Inflammatory macrophage treated with lipopolysaccharide for 4 hours (primary cell): ENCODE measurements around the gene CASTOR2.
"Not testable (repeated sequence)": the region's sequence is repeated elsewhere in the genome, so short reads cannot be mapped to it uniquely, and the experiment has no call there.

Source experiments
- DNase-seq: peaks from one replicate; pipeline ENCODE4 v3.0.0-alpha.2; 2020

CASTOR2 gene

GRCh38 chr7:74964511-74965119 is at the start of gene CASTOR2:
Gene CASTOR2, plus strand, starts transcription at chr7:74964705. Its CDS starts 281 bp downstream, at chr7:74964986.
- not testable (repeated sequence) for DNase-seq

GRCh38 chr7:74922321-74922890 is 42.1 kb upstream of the CASTOR2 start:
- DNase-seq = not testable (repeated sequence)

DNA sequence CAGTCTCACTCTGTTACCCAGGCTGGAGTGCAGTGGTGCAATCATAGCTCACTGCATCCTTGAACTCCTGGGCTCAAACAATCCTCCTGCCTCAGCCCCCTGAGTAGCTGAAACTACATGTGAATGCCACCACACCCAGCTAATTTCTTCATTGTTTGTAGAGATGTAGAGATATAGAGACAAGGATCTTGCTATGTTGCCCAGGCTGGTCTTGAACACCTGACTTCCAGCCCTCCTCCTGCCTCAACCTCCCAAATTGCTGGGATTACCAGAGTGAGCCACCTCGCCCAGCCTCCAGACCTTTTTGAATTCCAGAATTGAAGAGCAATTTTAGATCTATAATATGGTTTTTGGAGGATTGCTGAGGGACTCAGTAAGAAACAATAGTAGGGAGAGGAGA is 40.9 kb upstream of the CASTOR2 start:
- DNase-seq = not testable (repeated sequence)

DNA sequence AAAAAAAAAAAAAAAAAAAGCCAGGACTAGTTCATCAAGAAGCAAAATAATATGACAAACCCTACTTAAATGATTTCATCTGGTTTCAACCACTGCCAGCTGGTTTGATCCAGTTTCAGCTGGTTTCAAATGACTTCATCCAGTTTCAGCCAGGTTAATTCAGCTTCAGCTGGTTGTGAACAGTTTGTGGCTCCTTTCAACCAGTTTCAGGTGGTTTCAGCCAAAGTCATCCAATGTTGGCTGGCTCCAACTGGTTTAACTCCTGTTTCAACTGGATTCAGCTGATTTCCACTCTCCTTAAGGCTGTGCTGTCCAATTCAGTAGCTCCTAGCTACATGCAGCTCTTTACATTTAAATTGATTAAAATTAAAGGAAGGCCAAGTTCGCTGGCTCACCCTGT is 37.5 kb upstream of the CASTOR2 start:
- DNase-seq = not testable (repeated sequence)

GRCh38 chr7:74931563-74932328 is 32.8 kb upstream of the CASTOR2 start:
- DNase-seq = not testable (repeated sequence)

DNA sequence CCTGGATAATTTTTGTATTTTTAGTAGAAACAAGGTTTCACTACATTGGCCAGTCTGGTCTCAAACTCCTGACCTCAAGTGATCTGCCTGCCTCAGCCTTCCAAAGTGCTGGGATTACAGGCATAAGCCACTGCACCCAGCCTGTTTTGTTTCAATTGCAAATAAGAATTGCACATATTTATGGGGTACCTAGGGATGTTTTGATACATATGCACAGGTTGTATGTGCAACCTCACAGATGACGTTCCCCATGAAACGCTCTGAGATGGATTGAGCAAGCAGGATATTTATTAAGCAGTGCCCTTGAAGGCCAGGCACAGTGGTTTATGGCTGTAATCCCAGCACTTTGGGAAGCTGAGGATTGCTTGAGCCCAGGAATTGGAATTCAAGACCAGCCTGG is 25.1 kb upstream of the CASTOR2 start:
- DNase-seq = not testable (repeated sequence)

DNA sequence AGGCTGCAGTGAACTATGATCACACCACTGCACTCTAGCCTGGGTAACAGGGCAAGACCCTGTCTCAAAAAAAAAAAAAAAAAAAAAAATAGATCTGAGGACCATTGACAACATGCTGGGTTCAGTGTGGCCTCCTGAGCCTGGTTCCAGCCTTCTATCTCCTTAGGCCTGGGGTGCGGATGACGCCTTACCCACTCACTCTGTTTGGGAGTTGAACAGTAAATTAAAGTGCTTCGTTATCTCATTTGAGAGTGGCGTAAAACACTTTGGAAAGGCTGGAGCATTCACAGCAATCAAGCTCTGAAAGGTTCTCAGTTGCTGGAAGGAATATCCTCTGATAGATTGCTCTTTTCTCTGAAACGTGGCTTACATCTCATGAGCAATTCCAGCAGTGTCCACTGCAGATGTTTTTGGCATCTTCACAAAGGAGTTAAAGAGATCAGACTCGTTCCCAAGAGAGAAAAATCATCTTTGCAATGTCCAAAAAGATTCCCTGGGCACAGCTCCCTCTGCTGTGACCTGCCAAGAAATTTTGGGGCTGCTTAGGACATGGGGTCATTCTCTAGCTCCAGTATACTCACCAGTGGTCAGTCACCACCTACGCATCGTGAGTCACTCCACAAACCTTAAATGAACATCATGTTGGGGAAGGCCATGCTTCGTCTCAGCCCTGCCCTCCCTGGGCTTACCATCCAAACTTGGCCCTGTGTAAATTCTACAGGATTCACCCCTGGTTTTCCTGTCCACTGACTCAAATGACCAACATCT is 23.0 kb upstream of the CASTOR2 start:
- DNase-seq = not testable (repeated sequence)

GRCh38 chr7:74943923-74944322 is 20.6 kb upstream of the CASTOR2 start:
- DNase-seq = not testable (repeated sequence)

DNA sequence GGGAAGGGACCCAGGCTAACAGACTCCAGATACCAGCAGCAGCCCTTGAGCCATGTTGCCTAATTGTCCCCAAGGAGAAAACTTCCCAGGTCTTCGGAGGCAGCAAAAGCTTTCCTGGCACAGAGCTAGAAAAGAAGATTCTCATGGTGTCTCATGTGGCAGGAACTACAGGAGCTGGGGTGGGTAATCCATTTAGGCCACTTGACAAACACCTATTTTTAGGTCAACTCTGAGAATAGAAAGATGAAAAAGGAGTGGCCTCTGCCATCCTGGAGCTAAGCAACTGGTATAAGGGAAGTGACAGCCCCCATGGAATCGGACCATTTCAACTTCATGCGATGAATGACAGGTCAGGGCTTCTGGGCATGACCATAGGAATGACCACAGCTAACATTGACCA is 16.8 kb upstream of the CASTOR2 start:
- not testable (repeated sequence) for DNase-seq

DNA sequence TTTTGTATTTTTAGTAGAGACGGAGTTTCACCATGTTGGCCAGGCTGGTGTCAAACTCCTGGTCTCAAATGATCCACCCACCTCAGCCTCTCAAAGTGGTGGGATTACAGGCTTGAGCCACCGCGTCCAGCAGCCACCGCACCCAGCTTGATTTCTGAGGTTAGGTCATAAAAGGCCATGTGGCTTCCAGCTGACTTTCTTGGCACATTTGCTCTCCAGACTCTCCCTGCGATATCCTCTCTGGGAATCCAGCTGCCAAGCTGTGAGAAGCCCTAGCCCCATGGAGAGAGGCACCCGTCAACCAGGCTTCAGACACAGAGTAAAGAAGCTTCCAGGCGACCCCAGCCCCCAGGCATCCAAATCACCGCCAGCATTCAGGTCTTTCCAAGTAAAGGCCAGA is 10.7 kb upstream of the CASTOR2 start:
- not testable (repeated sequence) for DNase-seq

GRCh38 chr7:74958328-74958727 is 6.2 kb upstream of the CASTOR2 start:
- not testable (repeated sequence) for DNase-seq

DNA sequence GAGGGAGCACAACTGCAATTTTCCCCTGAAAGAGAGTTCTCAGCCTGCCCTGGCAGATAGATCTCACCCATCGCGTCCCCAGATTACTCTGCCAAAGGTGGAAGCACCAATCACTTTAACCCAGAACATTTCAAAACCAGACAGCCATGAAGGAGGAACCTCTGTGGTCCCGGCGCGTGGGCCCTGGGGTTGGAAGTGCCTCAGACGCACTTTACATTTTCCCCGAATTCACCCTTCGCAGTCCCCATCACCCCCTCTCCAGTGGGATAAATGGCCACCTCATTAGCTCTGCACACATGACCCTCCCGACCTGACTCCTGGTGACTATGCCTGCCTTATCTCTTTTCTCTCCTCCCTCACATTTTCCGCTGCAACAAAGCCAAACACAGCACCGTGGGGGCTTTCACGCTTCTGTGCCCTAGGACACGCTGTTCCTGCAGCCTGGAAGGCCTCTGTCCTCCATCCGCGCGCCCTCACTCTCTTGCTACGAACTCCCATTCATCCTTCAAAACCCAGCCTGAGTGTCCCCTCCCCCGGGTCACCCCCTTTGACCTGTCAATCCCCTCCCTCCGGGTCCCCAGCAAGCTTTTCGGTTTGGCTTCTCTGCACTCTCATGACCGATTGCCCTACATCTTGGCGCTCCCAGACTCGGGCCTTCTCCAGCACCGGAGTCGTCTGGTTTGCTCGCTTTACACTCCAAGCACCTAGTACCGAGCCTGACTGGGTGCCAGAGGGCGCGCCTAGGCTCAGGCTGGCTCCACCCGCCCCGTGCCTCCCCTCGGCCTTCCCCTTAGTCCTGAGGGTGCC is 598 bp upstream of the CASTOR2 start:
- DNase-seq = not testable (repeated sequence)

DNA sequence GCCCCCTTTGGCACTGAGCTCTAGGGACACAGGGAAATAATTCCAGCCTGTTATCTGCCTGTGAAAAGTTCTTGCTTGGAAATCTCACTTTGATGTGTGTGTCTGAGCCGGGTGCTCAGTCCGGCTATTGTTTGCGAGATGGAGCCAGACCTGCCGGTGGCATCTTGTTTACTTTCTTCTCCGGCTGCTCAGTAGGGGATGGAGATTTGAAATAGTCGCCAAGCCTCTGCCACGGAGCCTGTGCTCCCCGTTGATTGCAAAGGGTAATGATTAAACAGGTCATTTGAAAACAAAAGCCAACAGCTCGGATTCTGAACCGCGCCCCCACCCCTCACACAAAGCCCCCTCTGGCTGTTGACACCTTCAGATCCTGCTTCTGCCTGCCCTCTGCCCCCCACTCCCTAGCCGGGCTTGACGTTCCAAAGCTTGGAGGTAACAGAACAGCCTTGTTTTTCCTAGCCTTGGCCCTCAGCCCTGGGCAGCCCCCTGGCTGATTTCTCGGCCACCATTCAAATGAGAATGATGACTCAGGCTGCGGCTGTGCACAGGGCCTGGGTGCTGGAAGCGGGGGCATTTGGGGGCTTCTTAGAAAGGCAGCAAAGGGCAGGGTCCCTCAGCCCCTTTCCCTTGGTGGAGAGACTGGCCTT is 1.8 kb downstream of the CASTOR2 start:
- not testable (repeated sequence) for DNase-seq

DNA sequence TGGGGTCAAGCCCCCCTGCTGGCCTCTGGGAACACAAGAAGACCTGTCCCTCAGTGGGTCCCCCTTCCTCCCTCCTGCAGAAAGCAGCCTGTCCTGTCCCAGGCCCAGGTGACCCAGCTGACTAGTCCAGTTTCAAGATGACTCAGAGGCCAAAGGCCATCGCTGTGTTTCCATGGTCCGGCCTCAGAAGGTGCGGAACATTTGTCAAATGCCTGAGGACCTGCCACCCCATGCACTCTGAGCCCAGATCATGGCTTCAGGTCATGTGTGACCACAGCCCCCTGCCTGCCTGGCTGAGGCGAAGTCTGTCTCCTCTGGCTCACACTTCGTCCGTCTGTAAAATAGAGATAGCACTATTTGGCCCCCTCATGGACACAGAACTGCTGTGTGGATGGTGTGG is 2.4 kb downstream of the CASTOR2 start:
- DNase-seq = not testable (repeated sequence)

- not testable (repeated sequence) for DNase-seq
Measured at GRCh38 chr7:74971431-74971830, 6.9 kb downstream of the CASTOR2 start.

DNA sequence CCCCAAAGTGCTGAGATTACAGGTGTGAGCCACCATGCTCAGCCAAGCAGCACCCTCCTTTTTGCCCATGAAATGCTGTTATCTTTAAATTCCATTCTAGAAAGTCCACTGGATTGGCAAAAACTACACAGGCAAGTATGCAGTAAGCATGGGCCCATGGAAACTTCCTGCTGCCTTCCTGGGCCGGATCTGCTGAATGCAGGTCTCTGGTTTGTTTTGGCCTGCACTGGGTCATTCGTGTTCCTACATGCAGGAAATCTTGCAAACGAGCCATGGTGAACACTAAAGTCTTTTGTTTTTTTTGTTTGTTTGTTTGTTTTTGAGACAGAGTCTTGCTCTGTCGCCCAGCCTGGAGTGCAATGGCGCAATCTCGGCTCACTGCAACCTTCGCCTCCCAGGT is 7.9 kb downstream of the CASTOR2 start:
- not testable (repeated sequence) for DNase-seq

GRCh38 chr7:74975959-74976358 is 11.5 kb downstream of the CASTOR2 start:
- DNase-seq = not testable (repeated sequence)

DNA sequence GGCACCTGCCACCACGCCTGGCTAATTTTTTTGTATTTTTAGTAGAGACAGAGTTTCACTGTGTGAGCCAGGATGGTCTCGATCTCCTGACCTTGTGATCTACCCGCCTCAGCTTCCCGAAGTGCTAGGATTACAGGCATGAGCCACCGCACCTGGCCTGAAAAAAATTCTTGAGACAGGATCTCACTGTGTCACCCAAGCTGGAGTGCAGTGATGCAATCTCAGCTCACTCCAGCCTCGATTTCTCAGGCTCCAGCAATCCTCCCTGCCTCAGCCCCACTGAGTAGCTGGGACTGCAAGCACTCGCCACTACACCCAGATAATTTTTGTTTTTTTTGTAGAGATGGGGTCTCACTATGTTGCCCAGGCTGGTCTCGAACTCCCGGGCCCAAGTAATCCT is 13.0 kb downstream of the CASTOR2 start:
- DNase-seq = not testable (repeated sequence)

GRCh38 chr7:74988436-74988835 is 23.9 kb downstream of the CASTOR2 start:
- DNase-seq = not testable (repeated sequence)

DNA sequence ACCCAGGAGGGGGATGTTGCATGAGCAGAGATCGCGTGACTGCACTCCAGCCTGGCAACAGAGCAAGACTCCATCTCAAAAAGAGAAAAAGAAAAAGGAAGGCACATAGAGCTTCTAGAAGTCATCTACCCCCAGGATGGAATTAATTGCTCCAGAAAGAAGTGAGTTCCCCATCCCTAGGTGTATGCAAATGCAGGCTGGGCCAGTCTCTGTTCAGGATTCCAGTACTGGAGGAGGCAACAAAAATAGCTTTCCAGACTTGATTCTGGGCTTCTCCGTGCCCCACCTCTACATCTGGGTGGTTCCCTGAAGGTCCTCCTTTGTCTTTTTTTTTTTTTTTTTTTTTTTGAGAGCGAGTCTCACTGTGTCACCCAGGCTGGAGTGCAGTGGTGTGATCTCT is 28.6 kb downstream of the CASTOR2 start:
- DNase-seq = no peak

DNA sequence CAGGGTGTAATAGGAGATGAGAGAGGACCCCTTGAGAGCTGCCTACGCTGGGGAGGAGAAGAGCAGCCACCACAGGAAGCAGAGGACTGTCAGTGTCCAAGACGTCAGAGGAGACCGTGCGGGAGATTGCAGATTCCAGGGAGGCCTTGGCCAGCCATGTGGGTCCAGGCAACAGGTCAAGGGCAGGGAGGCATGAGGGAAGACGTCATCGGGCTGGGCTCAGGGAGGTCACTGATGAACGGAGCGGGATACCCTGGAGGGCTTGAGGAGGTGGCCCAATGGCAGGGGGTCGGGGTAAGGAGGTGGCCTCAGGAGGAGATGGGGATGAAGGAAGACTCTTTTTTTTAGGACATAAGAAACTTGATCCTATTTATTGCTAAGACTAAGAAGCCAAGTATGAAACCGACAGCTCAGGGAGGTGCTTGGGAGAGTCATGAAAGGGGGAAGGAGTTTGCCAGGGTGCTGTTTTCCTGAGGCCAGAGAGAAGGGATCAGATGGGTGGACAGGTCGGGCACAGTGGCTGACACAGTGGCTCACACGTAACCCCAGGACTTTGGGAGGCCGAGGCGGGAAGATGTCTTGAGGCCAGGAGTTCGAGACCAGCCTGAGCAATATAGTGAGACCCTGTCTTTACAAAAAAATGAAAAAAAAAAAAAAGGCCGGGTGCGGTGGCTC is 30.5 kb downstream of the CASTOR2 start:
- not testable (repeated sequence) for DNase-seq
